BLaER1 treated with 17β-estradiol and CSF1 and Interleukin-3, amounts not matched to agents 10 nM and 100 nM (cell line): ENCODE results near the gene TBC1D2B.
A peak's percentile ranks its signal among the peaks of the same experiment; 100 is the strongest.

Source experiments
- H3K27ac ChIP-seq, 11 experiments: shearing (Covaris generic); formaldehyde crosslinking; 2 replicates each; pipeline ENCODE4 v1.8.1; 2022
- H3K27me3 ChIP-seq, 11 experiments: shearing (Covaris generic); formaldehyde crosslinking; 2 replicates each; pipeline ENCODE4 v1.8.1; 2022
- H3K36me3 ChIP-seq, 11 experiments: shearing (Covaris generic); formaldehyde crosslinking; 2 replicates each; pipeline ENCODE4 v1.8.1; 2022
- H3K4me1 ChIP-seq, 10 experiments: shearing (Covaris generic); formaldehyde crosslinking; 2 replicates each; pipeline ENCODE4 v1.8.1; 2022
- H3K4me2 ChIP-seq, 11 experiments: shearing (Covaris generic); formaldehyde crosslinking; 2 replicates each; pipeline ENCODE4 v1.8.1; 2022
- H3K4me3 ChIP-seq, 10 experiments: shearing (Covaris generic); formaldehyde crosslinking; 2 replicates each; pipeline ENCODE4 v1.8.1; 2022
- H3K9ac ChIP-seq, 11 experiments: shearing (Covaris generic); formaldehyde crosslinking; 2 replicates each; pipeline ENCODE4 v1.8.1; 2022
- H3K9me3 ChIP-seq, 11 experiments: shearing (Covaris generic); formaldehyde crosslinking; replicated peaks in 1 of 11; 2 replicates each; pipeline ENCODE4 v1.8.1; 2022
- H4K20me1 ChIP-seq, 11 experiments: shearing (Covaris generic); formaldehyde crosslinking; 2 replicates each; pipeline ENCODE4 v1.8.1; 2022
- Cebpa-rat ChIP-seq, 11 experiments: shearing (Covaris generic); IDR thresholded peaks; 2 replicates each; pipeline ENCODE4 v1.8.1; 2022

Gene TBC1D2B

GRCh38 chr15:78064544-78064943 is 13.0 kb downstream of the TBC1D2B start:
- H3K4me2 ChIP-seq: peak overlapping the region; percentile 76 to 97 (median 90); a peak in 21 of 22 replicates
- H3K36me3 ChIP-seq: no peaks in the 10 kb centered on the region
- H3K27me3 ChIP-seq: no peaks in the 10 kb centered on the region
- H4K20me1 ChIP-seq: peaks cover 0 to 46% (median 0%) of the 10 kb centered on the region in 11 experiments; a peak in 3 of 22 replicates
- H3K4me3 ChIP-seq: no peak overlapping the region; a peak in 1 of 20 replicates
- peak overlapping the region in 7 of 11 experiments; percentile 58 to 72 (median 68); a peak in 7 of 22 replicates for H3K9ac ChIP-seq
- no peaks in the 10 kb centered on the region for H3K9me3 ChIP-seq
- TF ChIP-seq Cebpa-rat (IDR thresholded peaks at IDR 0.05): no peak
- peaks cover 92 to 100% (median 98%) of the 10 kb centered on the region in 10 experiments for H3K4me1 ChIP-seq
- peak overlapping the region; percentile 57 to 91 (median 85); a peak in 20 of 22 replicates for H3K27ac ChIP-seq

GRCh38 chr15:78063970-78064385 is 13.5 kb downstream of the TBC1D2B start:
- Histone ChIP-seq H3K4me3 (no peak overlapping the region), H3K27me3 (no peaks in the 10 kb centered on the region), H3K4me1 (peaks cover 92 to 100% (median 98%) of the 10 kb centered on the region in 10 experiments), H3K9me3 (no peaks in the 10 kb centered on the region), H3K27ac (peak overlapping the region in 10 of 11 experiments; percentile 5 to 91 (median 84); a peak in 13 of 22 replicates), H3K36me3 (no peaks in the 10 kb centered on the region), H3K4me2 (peak overlapping the region; percentile 3 to 97 (median 85); a peak in 18 of 22 replicates), H3K9ac (no peak overlapping the region; a peak in 1 of 22 replicates), H4K20me1 (peaks cover 0 to 52% (median 0%) of the 10 kb centered on the region in 11 experiments; a peak in 3 of 22 replicates)
- TF ChIP-seq Cebpa-rat (IDR thresholded peaks at IDR 0.05): no peak

GRCh38 chr15:78063217-78063616 is 14.3 kb downstream of the TBC1D2B start:
- Histone ChIP-seq H3K9ac (no peak overlapping the region), H3K4me3 (no peak overlapping the region), H3K4me2 (peak overlapping the region; percentile 3 to 97 (median 85); a peak in 16 of 22 replicates), H3K4me1 (peaks cover 92 to 100% (median 98%) of the 10 kb centered on the region in 10 experiments), H3K27me3 (no peaks in the 10 kb centered on the region), H4K20me1 (peaks cover 0 to 60% (median 0%) of the 10 kb centered on the region in 11 experiments; a peak in 3 of 22 replicates), H3K27ac (peak overlapping the region in 8 of 11 experiments; percentile 9 to 91 (median 84); a peak in 13 of 22 replicates), H3K9me3 (no peaks in the 10 kb centered on the region), H3K36me3 (no peaks in the 10 kb centered on the region)
- no peak for TF ChIP-seq Cebpa-rat (IDR thresholded peaks at IDR 0.05)

GRCh38 chr15:78061963-78062427 is 15.5 kb downstream of the TBC1D2B start:
- H3K4me2 ChIP-seq: peak overlapping the region; percentile 72 to 97 (median 80)
- no peaks in the 10 kb centered on the region for H3K36me3 ChIP-seq
- H3K4me1 ChIP-seq: peaks cover 92 to 100% (median 98%) of the 10 kb centered on the region in 10 experiments
- H3K9ac ChIP-seq: peak overlapping the region; percentile 50 to 72 (median 55); a peak in 20 of 22 replicates
- no peaks in the 10 kb centered on the region for H3K9me3 ChIP-seq
- no peak for TF ChIP-seq Cebpa-rat (IDR thresholded peaks at IDR 0.05)
- H4K20me1 ChIP-seq: peaks cover 0 to 70% (median 0%) of the 10 kb centered on the region in 11 experiments; a peak in 3 of 22 replicates
- H3K4me3 ChIP-seq: peak overlapping the region in 7 of 10 experiments; percentile 0 to 47 (median 31); a peak in 8 of 20 replicates
- H3K27me3 ChIP-seq: no peaks in the 10 kb centered on the region
- peak overlapping the region; percentile 2 to 91 (median 69); a peak in 19 of 22 replicates for H3K27ac ChIP-seq

GRCh38 chr15:78060232-78060631 is 17.3 kb downstream of the TBC1D2B start:
- Histone ChIP-seq H3K9me3 (no peaks in the 10 kb centered on the region), H3K36me3 (no peaks in the 10 kb centered on the region), H3K4me3 (no peak overlapping the region), H3K27ac (peak overlapping the region in 10 of 11 experiments; percentile 66 to 95 (median 87); a peak in 18 of 22 replicates), H3K4me2 (peak overlapping the region; percentile 68 to 98 (median 89); a peak in 21 of 22 replicates), H3K9ac (peak overlapping the region in 2 of 11 experiments; percentile 68 to 75; a peak in 2 of 22 replicates), H3K4me1 (peaks cover 92 to 100% (median 98%) of the 10 kb centered on the region in 10 experiments), H3K27me3 (no peaks in the 10 kb centered on the region), H4K20me1 (peaks cover 0 to 88% (median 0%) of the 10 kb centered on the region in 11 experiments; a peak in 6 of 22 replicates)
- TF ChIP-seq Cebpa-rat (IDR thresholded peaks at IDR 0.05): no peak

- no peak for TF ChIP-seq Cebpa-rat (IDR thresholded peaks at IDR 0.05)
- H3K9me3 ChIP-seq: no peaks in the 10 kb centered on the region
- H4K20me1 ChIP-seq: peaks cover 0 to 91% (median 0%) of the 10 kb centered on the region in 11 experiments; a peak in 6 of 22 replicates
- peaks cover 93 to 100% (median 98%) of the 10 kb centered on the region in 10 experiments for H3K4me1 ChIP-seq
- 0 out of 20 replicates have a peak overlapping the region, but pooled peaks of 1 of the 10 experiments have one; percentile 24 for H3K4me3 ChIP-seq
- no peaks in the 10 kb centered on the region for H3K27me3 ChIP-seq
- H3K27ac ChIP-seq: peak overlapping the region; percentile 27 to 95 (median 87); a peak in 21 of 22 replicates
- H3K36me3 ChIP-seq: no peaks in the 10 kb centered on the region; a peak in 1 of 22 replicates
- H3K9ac ChIP-seq: peak overlapping the region in 9 of 11 experiments; percentile 18 to 77 (median 66); a peak in 12 of 22 replicates
- H3K4me2 ChIP-seq: peak overlapping the region; percentile 68 to 98 (median 89)
Measured at GRCh38 chr15:78059110-78059839, 18.2 kb downstream of the TBC1D2B start.

GRCh38 chr15:78058401-78058935 is 19.0 kb downstream of the TBC1D2B start:
- Histone ChIP-seq H3K27me3 (no peaks in the 10 kb centered on the region), H3K9me3 (no peaks in the 10 kb centered on the region), H3K9ac (peak overlapping the region in 10 of 11 experiments; percentile 5 to 77 (median 64); a peak in 16 of 22 replicates), H3K4me3 (0 out of 20 replicates have a peak overlapping the region, but pooled peaks of 1 of the 10 experiments have one; percentile 24), H3K4me1 (peaks cover 92 to 100% (median 98%) of the 10 kb centered on the region in 10 experiments), H4K20me1 (peaks cover 0 to 95% (median 0%) of the 10 kb centered on the region in 11 experiments; a peak in 6 of 22 replicates), H3K36me3 (peaks cover 3 to 6% (median 6%) of the 10 kb centered on the region in 11 experiments; a peak in 19 of 22 replicates), H3K4me2 (peak overlapping the region; percentile 68 to 98 (median 89)), H3K27ac (peak overlapping the region; percentile 27 to 95 (median 87); a peak in 21 of 22 replicates)
- TF ChIP-seq Cebpa-rat (IDR thresholded peaks at IDR 0.05): no peak

- Histone ChIP-seq H3K9me3 (no peaks in the 10 kb centered on the region), H3K4me1 (peaks cover 94 to 100% (median 98%) of the 10 kb centered on the region in 10 experiments), H4K20me1 (peaks cover 0 to 95% (median 0%) of the 10 kb centered on the region in 11 experiments; a peak in 6 of 22 replicates), H3K27ac (peak overlapping the region; percentile 27 to 95 (median 87); a peak in 21 of 22 replicates), H3K27me3 (no peaks in the 10 kb centered on the region), H3K36me3 (peaks cover 8 to 13% (median 12%) of the 10 kb centered on the region in 11 experiments; a peak in 19 of 22 replicates), H3K4me2 (peak overlapping the region; percentile 68 to 98 (median 89)), H3K9ac (peak overlapping the region; percentile 34 to 77 (median 68); a peak in 18 of 22 replicates), H3K4me3 (no peak overlapping the region)
- no peak for TF ChIP-seq Cebpa-rat (IDR thresholded peaks at IDR 0.05)
Measured at GRCh38 chr15:78057803-78058202, 19.7 kb downstream of the TBC1D2B start.
